CD4-positive, alpha-beta T cell treated with Interferon alpha-2 for 1 hour (primary cell): ENCODE measurements around the gene THSD4.
"Not testable (repeated sequence)": the region's sequence is repeated elsewhere in the genome, so short reads cannot be mapped to it uniquely, and the experiment has no call there.

Source experiments
- DNase-seq, 2 donors: peaks; one replicate each; pipeline ENCODE4 v3.0.0-alpha.2; 2020 to 2022

Gene THSD4

DNA sequence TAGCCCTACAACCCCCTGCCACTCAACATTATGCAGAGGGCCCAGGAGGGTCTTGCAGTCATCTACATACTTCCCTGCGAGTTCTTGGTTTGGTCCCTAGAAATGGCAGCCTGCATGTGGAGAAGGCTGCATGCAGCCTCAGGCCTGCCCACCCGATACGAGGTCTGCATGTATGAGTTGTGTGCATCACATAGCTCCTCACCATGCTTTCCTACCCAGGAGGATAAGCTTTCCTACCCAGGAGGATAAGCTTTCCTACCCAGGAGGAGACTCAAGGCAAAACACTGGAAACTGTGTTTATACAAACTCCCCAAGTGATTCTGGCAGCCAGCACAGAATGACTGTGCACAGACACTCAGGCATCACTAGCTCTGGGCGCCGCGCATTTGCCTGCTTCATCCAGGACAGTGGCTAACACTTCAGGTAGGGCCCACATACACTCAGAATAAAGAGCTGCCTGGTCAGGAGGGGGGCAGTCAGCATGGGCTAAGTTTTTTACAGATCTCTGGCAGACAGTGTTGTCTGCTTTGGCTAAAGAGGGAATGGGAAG is 187.7 kb downstream of the THSD4 start:
- no peak for DNase-seq

DNA sequence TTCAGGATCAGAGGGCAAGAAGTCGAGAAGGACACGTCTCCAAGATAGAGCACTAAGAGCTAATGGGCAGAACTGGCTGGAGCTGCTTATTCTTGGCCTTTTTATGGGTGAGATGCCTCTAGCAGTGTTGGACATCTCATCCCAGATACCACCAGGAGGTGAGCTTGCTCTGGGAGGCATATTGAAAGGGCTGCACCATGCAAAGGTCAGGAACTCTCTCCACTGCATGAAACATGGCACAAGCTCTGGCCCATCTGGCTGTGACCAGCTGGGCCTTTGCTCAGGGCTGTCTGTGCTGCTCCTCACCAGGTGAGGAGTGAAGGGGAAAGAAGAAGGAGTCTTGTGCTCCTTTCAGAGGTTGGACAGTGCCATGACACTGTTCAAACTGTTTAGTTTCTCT is 188.7 kb downstream of the THSD4 start:
- DNase-seq: no peak

DNA sequence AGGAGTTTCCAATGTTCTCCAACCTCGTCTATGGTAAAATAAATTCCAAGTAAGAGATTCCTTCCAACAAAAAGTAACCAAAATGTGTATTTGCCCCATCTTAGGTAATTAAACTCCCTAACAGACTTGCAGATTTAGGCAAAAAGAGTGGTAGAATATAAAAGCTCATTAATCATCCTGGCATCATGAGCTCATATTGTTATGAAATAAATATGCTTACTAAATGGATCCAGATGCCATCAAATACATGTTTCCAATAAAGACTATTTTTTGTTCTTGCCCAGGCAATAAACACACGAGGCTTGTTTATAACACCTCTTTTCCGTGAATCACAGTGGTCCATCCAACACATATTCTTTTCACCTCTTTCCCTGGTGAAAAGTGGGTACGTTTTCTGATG is 189.4 kb downstream of the THSD4 start:
- DNase-seq: no peak

DNA sequence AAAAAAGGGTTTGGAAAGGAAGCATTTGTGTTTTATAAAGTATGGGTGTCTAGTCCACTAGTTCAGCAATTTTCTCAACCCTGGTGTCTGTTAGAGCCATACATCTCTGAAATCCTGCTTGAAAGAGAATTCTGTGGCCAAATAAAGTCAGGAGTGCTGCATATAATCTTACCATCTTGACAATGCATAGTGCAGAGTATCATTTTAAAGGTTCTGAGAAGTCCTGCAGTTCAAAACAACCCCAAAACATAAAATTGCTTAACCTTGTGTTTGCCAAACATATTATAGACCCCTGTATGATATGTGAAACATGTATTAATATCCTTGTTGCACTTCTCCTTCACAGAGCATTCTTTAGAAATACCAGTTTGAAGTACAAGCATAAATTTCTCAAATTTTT is 191.3 kb downstream of the THSD4 start:
- no peak for DNase-seq

- no peak for DNase-seq
Measured at GRCh38 chr15:71312194-71312708, 197.0 kb downstream of the THSD4 start.

DNA sequence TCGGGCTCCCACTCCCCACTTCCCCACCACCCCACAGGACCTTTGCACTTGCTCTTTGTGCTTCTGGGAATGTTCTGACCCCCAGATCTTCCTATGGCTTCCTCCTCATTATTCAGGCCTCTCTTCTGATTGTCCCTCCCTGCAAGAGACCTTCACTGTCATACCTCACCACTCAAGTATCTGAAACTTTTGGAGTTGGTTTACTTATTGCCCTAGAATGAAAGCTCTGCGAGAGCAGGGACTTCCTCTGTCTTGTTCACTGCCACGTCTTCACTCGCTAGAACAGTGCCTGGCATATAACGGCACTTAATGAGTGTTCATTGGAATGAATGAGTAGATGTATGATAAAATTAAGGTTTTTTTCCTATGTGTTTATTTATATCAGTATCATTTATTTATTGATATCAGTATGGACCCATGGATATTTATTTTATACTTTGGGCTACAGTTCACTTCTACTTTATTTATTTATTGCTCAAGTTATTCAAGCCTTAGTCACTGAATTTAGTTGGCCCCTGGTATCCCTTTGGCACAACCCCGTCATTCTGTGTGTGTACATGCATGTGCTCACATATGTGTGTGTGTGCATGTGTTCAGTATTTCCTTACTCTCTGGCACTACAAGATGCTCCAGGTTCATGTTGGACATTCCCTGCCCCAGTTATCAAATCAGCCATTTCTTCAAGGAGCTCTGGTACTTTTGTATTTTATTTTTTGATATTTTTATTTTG is 197.6 kb downstream of the THSD4 start:
- DNase-seq: no peak

DNA sequence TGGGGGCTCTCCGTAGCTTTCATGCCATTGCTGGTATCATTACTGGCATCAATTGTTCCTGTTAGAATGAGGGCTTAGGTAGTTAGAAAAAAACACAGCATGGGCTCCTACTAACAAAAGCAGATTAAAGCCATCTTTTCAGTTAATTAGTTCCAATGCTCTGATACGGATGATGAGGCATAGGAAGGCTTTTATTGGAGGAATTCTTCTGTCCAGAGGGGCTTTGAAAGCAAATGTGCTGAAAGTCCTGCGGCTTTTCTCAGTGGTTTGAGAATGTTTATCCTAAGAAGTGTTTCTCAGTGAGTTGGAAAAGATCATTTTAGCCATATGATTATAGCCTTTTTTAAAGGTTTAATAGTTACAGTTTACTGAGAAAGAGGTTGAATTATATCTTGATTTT is 198.5 kb downstream of the THSD4 start:
- no peak for DNase-seq

DNA sequence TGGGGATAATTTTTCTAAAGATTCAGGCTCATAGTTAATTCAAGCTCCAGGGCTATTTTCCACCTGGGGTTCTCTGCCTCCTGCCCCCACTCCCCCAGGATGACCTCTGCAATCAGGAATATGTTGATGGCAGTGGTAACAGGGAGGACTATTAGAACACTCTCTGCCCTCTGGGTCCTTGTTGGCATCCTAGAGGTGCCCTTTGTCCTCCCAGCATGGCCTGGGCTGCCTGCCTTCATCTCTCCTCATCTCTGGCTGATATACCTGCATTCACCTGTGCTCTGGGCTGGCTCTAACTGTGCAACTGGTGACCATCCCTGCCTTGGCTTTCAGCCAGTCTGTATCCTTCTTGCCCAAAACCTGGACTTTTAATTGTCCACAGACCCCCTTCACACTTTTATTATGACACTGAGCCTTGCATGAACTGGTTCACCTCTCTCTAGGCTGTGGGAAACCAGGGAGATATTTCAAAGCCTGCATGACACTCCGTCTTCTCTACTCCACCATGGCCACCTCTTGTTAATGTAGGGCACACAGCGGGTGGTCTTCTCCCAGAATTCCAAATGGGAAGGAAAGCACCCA is 199.8 kb downstream of the THSD4 start:
- DNase-seq: no peak

DNA sequence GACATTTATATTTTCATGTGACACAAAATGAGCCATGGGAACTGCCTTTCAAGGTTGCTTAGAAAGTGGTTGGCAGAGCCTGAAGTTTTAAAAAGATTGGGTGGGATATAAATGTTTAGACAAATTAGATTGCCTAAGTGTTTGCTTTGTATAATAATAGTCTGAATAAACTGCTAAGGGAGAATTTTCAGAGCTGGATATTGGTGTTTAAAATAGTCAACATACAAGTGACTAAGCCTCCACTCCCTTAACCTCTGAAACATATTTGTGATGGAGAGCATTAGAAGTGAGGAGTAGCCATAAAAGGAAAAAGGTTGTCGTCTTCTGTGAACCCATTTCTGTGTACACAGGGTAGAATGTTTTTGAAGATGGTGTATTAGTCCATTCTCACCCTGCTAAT is 201.6 kb downstream of the THSD4 start:
- DNase-seq: no peak

DNA sequence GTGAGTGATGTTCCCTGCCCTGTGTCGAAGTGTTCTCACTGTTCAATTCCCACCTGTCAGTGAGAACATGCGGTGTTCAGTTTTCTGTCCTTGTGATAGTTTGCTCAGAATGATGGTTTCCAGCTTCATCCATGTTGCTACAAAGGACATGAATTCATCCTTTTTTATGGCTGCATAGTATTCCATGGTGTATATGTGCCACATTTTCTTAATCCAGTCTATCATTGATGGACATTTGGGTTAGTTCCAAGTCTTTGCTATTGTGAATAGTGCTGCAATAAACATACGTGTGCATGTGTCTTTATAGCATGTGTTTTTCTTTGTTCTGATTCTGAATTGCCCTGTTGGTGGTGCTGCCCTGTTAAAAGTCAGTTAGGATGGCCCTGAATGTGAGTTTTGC is 204.2 kb downstream of the THSD4 start:
- not testable (repeated sequence) for DNase-seq

GRCh38 chr15:71319935-71320334 is 204.7 kb downstream of the THSD4 start:
- DNase-seq: no peak

DNA sequence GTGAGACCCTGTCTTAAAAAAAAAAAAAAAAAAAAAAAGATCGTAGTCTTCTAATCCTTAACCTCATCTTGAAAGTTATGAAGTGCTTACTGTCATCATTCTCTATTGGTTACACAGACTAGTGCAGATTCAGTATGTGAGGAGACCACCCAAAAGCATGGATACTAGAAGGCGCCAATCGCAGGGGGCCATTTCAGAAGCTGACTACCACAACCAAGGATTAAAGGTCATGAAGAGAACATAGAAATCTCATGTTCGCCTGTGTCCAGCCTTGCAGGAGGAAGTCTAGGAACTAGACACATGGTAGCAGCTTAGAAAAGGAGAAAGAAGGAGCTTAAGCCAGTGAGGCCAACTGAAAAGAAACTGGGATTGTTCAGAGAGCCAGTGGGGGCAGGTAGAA is 207.8 kb downstream of the THSD4 start:
- no peak for DNase-seq

- DNase-seq: no peak
Measured at GRCh38 chr15:71323584-71323983, 208.3 kb downstream of the THSD4 start.

- no peak for DNase-seq
Measured at GRCh38 chr15:71325481-71325880, 210.2 kb downstream of the THSD4 start.

GRCh38 chr15:71328453-71328852 is 213.2 kb downstream of the THSD4 start:
- no peak for DNase-seq

DNA sequence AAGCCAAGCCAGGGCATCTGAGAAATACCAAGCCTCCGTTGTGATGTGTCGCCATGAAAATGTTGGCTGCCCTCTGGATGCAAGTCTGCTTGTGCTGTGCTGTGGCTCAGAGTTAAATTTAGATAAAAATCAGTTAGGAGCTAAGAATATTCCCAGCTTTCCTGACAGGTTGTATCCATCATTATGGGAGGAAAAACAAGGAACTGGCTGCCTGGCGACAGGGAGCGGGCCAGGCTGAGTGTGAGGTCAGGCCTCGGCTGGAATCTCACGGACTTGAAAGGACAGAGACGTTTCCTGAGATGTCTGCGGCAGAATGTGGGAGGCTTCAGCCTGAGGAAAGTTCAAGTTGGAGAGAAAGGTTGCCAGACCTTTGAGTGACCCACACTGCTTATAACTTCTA is 213.8 kb downstream of the THSD4 start:
- no peak for DNase-seq

- DNase-seq: no peak
Measured at GRCh38 chr15:71329497-71330260, 214.4 kb downstream of the THSD4 start.

DNA sequence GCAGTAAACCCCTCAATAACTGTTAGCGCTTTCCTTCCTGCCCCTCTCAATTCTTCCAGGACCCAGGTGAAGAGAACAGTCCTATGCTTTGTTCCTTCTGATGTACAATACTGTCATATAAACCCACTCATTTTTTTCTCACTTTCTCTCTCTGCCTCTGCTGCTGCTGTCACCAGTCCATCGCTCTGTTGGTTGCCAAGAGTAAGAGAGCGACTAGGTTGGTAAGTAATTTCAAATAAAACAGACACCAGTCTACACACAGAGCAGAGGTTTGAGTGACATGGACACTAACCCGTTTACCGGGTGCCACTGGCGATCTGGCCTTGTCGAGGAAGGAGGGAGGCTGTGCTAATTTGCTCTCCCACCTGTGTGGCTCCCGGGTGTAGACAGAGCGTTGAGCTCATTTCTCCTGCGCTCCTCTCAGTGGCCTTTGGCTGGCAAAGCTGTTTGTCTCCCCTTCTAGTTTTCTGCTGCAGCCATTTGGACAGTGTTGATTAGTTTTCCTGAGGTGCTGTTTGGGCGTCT is 215.4 kb downstream of the THSD4 start:
- DNase-seq: no peak

DNA sequence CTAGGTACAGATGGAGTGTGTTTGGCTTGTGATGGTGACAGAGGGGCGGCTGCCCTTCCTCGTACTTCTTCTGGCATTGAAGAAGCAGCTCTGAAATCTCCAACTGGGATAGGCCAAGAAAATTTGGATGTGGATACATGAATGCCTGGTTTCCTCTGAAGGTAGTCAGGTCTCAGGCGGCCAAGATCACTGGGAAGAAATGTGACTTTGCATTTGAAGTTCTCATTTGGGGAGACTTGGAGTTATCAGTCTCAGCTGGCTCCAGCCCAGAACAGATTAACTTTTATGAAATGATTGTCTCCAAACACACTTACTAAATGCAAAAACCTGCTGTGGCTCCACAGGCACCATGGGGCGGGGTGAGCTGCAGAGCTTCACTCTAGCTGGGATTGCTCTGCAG is 215.9 kb downstream of the THSD4 start:
- DNase-seq: no peak

- DNase-seq: no peak
Measured at GRCh38 chr15:71332431-71333004, 217.2 kb downstream of the THSD4 start.

DNA sequence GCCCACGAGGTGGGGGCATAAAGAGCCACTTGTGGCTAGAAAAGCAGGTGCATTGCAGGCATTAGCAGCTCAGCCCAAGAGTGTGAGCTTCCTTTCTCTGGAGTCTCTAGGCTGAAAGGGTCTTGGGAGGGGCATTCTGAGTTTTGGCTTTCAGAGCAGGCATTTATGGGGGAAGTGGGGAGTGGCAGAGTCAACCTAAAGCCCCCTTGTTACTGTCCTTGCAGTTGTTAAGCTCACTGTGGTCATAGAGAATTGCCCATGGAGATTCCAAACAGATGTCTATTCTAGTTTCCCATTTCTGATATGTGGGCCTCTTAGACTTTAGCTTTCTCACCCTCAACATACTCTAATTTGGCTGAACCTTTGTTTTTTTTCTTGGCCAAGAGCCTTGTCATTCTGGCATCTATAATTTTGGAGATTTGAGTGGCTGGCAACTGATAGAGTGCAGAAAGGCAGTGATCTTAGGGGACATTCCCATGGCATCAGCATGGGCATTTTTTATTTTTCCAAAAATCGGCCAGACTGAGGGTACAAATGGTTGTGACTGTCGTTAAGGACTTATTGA is 217.9 kb downstream of the THSD4 start:
- no peak for DNase-seq

GRCh38 chr15:71333839-71334238 is 218.6 kb downstream of the THSD4 start:
- DNase-seq: no peak

GRCh38 chr15:71334434-71334833 is 219.2 kb downstream of the THSD4 start:
- DNase-seq: no peak
